NCI-H2081 (cell line): ENCODE measurements around the gene TRNAU1AP.
"Not testable (repeated sequence)": the region's sequence is repeated elsewhere in the genome, so short reads cannot be mapped to it uniquely, and the experiment has no call there.

Experiments
- DNase-seq, 2 experiments: peaks; one replicate each; lab custom pipeline; 2025; lab: John Stamatoyannopoulos, UW

TRNAU1AP gene

DNA sequence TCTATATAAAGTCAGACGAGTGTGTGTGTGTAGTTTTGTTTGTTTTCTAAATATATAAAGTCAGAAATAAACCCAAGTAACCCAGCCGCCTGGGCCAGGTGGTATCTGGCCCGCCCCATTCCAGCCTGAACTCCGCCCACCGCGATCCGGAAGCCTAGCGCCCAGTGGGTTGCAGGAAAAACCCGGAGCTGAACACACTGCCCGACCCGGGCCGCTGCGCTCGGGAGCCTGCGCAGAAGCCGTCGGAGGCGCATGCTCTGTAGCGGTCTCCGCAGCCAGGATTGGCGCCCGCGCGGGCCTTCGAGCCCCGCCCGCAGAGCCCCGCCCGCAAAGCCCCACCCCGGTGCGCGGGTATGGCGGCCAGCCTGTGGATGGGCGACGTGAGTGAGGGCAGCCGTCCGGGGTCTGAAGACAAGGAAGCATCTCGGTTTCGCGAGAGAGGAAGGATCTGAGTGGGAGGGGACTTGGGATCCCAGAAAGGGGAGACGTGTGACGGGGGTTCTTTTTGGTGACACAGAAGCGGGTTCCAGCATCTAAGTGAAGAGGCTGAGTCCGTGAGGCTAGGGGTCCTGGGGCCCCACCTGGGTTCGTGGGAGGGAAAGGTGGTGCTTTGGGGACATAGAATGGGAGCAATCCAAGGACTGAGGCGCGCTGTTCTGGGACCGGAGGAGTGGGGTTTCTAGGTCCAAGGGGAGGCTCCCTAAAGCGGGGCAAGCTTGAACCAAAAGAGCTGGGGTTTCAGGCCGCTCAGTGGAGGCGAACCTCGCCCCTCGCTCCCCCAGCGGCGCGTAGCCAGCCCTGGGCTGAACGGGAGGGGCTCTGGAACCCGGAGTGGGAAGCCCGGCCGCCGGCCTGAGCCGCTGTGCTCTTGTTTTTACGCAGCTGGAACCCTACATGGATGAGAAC, at the start of gene TRNAU1AP:
Gene TRNAU1AP (plus strand): TSS at position 328 of the 906 bp plus-strand sequence. CDS start 26 bp downstream, at position 354.
- DNase-seq: peak; percentile 94 to 96

DNA sequence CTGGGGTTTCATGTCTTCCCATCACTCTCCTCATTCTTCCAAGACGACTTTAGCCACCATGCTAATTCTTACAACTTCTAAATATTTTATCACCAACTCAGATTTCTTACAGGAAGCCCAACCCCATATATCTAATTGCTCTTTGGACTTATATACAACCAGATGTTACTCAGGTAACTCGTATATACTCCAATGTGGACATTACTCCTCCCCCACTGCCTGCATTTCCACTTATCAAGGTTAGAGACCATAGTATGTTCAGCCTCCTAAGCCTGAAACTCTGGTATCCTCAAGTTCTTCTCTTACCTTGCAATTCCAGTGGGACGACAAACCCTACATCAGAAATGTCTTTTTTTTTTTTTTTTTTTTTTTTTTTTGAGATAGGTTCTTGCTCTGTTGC, 49.8 kb upstream of the TRNAU1AP start:
- DNase-seq: no peak

DNA sequence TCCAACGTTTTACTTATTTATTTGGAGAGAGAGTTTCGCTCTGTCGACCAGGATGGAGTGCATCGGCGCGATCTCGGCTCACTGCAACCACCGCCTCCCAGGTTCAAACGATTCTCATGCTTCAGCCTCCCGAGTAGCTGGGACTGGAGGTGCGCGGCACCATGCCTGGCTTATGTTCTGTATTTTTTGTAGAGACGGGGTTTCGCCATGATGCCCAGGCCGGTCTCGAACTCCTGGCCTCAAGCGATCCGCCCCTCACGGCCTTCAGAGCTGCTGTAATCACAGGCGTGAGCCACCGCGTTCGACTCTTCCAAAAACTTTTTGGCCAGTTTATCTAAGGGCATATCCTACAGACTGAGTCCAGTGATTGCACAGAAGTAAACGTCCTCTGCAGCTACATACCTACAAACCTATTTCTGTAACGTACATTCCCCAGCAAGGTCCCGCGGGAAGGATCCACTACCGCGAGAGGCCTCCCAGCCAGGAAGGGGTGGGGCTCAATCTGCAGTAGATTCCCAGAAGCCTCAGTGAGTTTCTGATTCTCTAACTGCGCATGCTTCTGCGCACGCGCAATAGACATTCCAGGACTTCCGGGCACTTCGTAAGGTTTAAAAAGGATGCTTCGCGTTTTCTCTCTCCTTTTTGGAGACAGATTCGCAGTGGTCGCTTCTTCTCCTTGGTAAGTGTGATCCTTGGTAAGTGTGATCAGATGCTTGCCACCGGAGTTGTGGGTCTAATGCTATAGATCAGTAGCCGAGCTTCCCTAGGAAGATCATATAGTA, 47.3 kb upstream of the TRNAU1AP start, which contains the start of gene RCC1:
Gene RCC1 (plus strand): TSS at position 638 of the 782 bp plus-strand sequence. CDS start 23,824 bp downstream, outside the sequence.
- peak; percentile 98 to 99 for DNase-seq

GRCh38 chr1:28506907-28507246, 46.0 kb upstream of the TRNAU1AP start:
- DNase-seq: no peak

- no peak for DNase-seq
These were observed 45.6 kb upstream of the TRNAU1AP start for GRCh38 chr1:28507247-28507645.

DNA sequence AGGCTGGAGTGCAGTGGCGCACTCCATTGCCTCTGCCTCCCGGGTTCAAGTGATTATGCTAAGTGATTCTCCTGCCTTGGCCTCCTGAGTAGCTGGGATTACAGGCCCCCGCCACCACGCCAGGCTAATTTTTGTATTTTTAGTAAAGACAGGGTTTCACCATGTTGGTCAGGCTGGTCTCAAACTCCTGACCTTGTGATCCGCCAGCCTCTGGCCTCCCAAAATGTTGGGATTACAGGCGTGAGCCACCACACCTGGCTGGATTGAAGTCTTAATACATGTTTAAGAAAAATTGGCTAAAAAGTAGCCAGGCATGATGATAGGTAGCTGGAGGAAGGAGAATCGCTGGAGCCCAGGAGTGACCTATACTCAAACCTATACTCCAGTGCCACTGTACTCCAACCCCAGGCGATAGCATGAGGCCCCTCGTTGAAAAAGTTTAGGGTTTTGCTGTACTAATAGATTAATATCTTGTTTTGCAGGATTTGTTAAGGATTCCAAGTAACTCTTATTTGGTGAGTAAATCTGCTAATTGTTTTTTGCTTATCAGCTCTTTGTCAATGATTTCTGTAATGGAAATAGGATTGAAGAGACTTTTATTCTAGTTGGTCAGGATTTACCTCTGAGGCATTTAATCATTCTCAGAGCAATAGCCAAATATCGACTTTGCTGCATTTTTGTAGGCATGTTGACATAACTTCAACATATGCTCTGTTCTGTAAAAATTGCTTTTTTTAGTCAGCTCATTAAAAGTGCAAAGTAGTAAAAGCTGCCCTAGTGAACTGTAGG, 45.0 kb upstream of the TRNAU1AP start:
- no peak for DNase-seq

DNA sequence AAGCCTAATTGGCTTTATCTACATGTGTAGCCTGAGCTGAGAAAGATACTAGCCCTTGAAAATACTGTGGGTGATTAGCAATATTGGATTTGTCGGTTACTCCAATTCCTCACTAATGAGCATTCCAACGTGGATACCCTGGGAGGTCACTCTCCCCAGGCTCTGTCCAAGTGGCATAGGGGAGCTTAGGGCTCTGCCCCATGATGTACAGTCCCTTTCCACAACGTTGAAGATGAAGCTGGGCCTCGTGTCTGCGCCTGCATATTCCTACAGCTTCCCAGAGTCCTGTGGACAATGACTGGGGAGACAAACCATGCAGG, 44.5 kb upstream of the TRNAU1AP start:
- no peak for DNase-seq

DNA sequence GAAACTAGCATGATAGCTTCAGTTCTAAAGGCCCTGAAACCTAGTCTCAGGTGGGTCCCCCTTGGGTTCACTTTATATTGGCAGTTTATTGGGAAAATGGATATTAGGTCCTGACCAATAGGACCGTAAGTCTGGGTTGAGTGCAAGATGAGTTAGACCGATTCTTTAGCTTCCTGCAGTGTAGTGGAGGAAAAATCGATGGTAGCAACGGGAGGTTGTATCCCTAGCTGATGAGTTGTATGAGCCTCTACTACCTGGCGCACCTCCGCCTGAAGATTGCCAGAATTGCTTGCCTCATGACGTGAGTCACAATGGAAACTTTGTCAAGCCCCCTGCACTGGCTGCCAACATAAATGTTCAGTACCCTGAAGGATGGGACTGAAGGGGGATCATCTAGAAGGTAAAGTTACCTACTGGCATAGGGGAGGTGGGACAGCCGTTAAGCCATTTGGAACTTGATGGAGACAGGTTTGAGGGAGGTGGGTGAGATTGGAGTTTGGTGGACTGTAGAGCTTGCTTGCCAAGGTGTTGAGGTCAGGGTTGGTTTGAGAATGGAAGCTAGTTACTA, 43.1 kb upstream of the TRNAU1AP start:
- DNase-seq: peak in 1 of 2 experiments; percentile 14

DNA sequence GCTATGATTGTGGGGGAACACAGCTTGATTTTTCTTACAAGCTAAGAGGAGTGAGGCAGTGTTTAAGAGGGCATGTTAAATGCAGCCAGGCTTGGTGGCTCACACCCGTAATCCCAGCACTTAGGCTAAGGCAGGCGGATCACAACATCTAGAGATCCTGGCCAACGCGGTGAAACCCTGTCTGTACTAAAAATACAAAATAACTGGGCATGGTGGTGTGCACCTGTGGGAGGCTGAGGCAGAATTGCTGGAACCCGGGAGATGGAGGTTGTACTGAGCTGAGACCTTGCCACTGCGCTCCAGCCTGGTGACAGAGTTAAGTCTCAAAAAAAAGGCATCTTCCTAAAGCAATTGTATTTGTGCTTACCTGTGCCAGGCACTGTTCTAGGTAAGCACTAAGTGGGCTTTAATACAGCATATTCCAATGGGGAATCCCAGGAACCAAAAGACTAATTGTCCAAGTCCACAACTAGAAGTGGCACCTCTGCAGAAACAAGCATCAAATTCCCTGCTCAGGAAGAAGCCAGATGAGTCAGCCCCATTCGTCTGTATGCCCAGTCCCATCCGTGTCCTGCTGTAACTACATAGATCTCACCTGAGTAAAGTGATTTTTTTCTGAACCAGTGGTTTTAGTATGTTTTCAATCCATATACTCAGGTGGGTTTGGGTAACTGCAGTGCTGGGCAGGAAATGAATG, 42.5 kb upstream of the TRNAU1AP start:
- peak in 1 of 2 experiments; percentile 10 for DNase-seq

DNA sequence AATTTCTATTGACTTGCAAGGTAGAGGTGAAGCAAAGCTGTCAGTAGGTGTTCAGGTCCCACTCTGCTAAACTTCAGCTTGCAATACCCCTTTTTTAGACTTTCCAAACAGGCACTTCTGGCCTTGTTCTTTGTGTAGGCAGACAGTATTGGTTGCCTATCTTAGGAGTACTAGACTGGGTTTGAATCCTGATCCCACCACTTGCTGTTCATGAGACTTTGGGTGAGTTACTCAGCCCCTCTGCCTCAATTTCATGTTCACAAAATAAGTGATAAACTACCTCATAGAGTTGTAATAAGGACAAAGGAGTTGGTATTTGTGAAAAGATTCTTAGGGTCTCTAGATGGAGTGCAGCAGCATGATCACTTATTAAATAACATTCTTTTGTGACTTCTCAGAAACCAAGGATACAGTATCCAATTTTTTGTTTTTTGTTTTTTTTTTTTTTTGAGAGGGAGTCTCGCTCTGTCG, 41.9 kb upstream of the TRNAU1AP start:
- DNase-seq: no peak

DNA sequence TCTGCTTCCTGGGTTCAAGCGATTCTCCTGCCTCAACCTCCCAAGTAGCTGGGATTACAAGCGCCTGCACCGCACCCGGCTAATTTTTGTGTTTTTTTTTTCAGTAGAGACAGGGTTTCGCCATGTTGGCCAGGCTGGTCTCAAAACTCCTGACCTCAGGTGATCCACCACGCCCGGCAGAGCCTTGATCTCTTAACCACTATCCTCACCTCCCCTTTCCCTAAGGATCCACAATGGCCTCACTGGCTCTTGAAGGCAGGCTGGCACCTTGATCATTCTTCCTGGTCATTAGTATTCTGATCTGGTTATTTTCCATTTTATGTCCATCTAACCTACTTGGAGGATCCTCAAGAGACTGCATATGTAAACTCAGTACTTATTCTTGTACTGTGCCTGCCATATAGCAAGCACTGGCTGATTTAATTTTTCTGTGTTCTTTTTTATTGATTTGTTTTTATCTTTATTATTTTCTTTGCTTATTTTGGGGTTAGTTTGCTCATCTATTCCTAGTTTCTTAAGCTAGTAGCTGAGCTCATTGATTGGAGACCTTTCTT, 40.8 kb upstream of the TRNAU1AP start:
- no peak for DNase-seq

DNA sequence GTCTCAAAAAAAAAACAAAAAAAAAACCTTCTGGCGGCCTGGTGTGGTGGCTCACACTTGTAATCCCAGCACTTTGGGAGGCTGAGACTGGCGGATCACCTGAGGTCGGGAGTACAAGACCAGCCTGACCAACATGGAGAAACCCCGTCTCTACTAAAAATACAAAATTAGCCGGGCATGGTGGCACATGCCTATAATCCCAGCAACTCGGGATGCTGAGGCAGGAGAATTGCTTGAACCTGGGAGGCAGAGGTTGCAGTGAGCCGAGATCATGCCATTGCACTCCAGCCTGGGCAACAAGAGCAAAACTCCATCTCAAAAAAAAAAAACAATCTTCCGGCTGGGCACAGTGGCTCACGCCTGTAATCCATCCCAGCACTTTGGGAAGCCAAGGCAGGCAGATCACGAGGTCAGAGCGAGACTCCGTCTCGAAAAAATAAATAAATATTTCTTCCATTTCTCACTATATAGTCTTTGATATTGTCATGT, 38.4 kb upstream of the TRNAU1AP start:
- DNase-seq: not testable (repeated sequence)

DNA sequence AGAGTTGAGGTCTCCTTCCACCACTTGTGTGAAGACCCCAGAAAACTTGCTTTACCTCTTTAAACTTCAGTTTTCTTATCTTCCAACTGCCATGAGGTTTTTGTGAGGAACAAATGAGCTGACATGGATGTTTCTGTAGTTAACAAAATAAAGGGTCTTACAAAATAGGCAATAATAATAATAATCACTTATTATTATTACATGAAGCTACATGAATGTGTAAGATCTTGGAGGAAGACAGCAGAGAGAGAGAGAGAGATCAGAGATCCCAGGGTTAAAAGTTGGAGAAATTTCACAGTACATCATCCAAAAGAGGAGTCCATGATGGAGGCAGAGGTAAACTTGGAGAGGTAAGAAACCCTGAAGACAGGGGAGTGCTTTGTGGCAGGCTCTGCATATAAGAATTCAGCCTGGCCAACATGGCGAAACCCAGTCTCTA, 36.3 kb upstream of the TRNAU1AP start:
- DNase-seq: no peak

- peak in 1 of 2 experiments; percentile 50 for DNase-seq
These were observed 35.3 kb upstream of the TRNAU1AP start for GRCh38 chr1:28517649-28517999.

DNA sequence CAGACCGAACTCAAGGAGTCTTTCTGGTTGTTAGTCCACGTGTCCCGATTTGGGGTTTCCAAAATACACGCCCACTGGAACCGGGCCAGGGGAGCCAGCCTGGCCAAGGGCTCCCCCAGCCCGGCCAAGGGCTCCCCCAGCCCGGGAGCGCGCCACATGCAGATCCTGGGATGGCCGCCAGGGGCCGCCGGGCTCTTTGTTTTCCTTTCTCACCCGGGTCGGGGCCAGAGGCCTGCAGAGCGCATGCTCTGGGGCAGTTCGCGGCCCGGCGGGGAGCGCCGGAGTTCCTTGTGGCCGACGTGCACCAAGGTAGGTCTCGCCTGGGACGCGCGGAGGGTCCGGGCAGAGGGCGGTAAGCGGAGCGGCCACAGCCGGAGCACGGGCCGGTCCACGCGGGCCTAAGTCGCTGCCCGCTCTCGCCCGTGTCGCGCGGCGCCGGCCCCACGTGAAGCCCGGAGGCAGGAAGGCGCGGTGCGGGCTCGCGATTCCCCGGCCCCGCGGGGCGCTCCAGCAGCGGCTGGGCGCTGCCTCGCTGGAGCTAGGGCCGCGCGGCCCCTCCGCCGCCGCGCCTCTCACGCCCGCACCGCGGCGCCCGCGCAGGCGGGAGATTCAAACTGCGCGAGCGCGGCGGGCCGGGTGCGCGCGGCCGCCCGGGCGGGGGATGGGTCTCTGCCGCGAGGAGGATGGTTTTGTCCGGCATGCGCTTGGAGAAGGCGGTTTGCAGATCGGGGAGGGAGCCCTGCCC, 34.7 kb upstream of the TRNAU1AP start:
- DNase-seq: peak; percentile 81 to 88

DNA sequence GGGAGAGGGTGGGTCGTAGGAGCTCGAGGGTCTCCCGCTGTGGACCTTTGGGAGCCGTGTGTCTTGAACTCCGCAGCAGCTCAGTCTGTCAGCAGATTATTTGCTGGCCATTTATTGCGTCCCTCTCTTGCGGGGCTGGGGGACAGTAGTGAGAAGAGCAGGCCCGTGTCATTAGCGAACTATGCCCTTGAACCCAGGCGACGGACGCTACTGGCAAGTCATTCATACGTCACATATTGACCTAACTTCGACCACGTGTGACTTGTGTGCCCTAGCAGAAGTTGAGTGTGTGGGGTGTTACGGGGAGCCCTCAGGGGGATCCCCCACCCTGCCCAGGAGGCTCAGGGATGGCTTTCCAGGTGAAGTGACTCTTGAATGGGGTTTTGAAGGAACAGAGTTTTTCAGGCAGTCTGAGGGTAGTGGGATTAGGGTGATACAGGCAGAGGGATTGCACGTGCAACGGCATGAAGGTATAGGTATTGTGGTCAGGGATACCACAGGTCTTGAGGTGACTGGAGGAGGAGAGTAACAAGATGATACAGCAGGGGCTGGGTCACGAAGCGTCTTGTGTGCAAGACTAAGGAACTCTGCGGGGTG, 34.0 kb upstream of the TRNAU1AP start:
- peak in 1 of 2 experiments; percentile 43 for DNase-seq

DNA sequence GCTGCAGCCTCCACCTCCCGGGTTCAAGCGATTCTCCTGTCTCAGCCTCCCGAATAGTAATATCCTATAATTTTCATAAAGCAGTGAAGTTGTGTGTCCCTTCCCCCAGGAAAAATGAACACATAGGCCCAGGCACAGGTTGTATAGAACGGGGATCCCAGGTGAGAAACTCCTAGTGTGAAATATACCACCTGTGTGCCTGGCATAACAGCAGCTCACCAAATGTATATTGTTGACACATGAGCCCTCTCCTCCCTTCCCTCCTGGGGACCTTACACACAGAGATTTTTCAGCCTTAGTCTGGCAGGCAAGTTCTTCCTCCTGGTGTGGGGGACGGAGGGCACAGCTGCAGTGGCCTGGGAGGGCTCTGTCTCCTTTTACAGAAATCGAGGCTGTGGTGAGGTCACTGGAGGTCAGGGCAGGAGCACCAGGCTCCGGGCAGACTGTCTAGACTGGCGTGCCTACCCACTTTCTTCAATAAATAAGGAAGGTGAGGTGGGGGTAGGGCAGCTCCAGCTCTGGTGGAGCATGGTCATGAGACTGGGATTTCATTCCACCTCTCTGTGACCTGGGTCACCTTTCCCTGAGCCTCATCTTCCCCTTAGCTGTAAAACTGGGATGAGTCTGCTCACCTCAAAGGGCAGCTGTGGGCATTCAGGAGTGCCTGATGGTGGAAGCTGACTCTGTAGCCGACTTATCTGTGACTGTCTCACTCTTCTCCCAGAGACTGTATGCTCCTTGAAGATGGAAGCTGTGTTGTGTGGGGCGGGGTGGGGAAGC, 32.7 kb upstream of the TRNAU1AP start:
- DNase-seq: no peak

DNA sequence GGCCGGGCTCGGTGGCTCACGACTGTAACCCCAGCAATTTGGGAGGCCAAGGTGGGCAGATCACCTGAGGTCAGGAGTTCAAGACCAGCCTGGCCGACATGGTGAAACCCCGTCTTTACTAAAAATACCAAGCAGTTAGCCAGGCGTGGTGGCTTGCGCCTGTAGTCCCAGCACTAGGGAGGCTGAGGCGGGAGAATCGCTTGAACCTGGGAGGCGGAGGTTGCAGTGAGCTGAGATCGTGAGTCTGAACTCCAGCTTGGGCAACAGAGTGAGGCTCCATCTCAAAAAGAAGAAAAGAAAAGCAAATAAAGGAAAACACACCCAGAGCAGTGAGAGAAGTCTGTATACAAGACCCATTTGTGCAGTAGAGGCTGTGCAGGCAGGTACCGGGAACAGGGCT, 32.1 kb upstream of the TRNAU1AP start:
- DNase-seq: not testable (repeated sequence)
